GM12872 (cell line): ENCODE data around the gene MRPS22.

Source experiments
- TF ChIP-seq, protein P1 (sequence below): IDR thresholded peaks from 3 replicates; pipeline ENCODE4 v1.5.1; 2011; ENCODE audit warnings: low read depth, mild to moderate bottlenecking, low read length, moderate library complexity; ENCODE audit not compliant: insufficient read depth

Gene MRPS22

DNA sequence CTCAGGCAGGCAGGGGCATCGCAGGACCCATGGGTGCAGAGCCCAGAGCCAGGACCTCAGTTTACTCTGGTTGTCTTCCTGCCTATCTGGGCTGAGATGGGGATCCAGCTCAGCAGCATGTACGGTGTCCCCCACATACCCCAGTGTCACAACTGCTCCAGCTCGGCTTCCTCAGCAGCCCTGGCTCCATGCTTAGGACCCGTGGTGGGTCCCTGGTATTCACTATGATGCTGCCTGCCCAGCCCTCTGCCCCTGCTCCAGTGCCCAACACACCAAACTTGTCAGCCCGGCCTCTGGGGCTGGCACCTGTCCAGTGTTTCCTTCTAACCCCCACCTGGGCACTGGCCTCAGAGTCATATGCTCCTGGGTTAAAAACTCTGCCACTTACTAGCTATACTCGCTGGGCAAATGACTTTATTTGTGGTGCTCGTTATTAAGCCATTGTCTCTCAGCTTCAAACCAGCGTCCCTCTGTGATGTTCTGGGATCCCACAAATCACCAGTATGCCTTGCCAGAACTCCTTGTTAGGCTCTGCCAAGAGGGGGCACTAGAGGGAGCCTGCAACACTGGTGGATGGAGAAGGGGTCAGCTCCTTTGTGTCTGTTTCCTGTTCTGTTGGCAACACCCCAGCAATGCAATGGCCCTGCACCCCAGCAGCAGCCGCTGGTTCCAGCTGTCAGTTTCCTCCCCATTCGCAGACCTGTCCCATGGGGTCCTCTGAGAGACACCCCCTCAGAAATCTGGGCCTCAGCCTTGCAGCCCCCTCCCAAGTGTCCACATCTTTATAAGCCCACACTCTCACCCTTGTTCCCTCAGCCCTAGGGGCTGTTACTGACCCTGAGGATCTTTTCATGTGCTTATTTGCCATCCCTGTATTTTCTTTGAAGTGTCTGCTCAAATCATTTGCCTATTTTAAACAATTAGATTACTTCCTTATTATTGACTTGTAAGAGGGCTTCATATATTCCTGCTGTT lies 24.1 kb upstream of the MRPS22 start:
- TF ChIP-seq, protein P1, sequence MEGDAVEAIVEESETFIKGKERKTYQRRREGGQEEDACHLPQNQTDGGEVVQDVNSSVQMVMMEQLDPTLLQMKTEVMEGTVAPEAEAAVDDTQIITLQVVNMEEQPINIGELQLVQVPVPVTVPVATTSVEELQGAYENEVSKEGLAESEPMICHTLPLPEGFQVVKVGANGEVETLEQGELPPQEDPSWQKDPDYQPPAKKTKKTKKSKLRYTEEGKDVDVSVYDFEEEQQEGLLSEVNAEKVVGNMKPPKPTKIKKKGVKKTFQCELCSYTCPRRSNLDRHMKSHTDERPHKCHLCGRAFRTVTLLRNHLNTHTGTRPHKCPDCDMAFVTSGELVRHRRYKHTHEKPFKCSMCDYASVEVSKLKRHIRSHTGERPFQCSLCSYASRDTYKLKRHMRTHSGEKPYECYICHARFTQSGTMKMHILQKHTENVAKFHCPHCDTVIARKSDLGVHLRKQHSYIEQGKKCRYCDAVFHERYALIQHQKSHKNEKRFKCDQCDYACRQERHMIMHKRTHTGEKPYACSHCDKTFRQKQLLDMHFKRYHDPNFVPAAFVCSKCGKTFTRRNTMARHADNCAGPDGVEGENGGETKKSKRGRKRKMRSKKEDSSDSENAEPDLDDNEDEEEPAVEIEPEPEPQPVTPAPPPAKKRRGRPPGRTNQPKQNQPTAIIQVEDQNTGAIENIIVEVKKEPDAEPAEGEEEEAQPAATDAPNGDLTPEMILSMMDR = peak; percentile 61

DNA sequence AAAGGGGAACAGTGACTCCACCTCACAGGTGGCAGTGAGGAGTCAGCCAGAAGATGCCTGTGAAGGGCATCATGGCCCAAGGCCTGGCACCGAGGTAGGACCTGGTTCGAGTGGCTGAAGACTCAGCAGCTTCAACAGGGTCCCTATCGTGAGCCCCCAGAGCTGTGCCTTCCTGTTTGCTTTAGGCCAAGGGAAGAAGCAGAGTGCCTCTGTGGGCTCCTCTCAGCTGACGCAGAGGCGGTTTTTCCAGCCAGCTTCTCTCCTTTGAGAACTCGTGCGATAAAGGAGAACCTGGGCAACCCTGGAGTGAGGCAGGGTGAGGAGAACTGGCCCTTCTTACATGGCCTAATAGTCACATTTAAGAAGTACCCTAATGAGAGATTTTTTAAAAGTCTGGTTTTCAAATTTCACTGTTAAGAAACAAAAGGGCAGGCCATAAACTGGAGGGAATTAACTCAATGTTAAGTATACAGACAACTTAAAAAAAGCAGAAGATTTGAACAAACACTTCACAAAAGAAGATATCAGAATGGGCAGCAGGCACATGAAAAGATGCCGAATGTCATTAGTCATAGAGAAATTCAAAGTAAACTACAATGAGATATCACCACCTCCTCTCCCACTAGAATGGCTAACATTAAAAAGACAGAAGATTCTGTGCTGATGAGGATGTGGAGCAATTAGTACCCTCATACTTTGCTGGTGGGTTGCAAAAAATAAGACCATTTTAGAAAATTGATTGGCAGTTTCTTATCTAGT lies 23.1 kb upstream of the MRPS22 start:
- TF ChIP-seq, protein P1 = no peak

DNA sequence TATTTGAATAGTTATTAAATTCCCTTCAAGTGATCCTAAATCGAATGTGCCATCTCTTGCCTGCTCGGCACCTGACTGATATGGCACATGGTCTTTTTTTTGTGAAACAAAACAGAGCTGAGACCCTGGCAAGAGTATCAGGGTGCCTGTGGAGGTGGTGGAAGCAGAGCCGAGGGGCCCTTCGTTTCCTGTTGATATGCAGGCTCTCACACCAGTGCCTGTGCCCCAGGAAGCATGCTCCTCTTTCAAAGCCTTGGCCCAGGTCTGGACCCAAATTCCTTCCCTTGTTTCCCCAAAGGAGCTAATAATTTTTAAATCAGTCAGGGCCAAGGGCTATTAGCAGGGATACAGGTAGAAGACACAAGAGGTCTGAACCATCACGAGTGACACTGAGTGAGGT lies 21.5 kb upstream of the MRPS22 start:
- TF ChIP-seq, protein P1 = no peak

DNA sequence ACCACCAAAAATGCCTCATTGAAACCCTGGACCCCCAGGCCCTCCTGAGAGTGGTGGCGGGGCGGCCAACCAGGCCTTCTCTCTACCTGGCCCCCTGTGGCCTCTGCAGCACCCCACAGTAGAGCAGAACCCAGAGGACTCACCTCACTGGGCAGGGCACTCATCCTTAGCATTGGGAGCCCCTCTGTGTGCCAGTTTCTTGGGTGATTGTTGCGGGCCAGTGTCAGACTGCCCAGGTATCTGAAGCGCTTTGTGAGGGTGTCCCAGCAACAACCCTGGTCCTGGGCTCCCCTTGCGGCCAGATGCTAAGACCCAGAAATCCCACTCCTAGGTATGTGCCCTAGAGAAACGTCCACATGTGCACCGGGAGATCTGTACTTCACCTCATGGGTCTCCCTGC lies 20.7 kb upstream of the MRPS22 start:
- TF ChIP-seq, protein P1 = no peak

DNA sequence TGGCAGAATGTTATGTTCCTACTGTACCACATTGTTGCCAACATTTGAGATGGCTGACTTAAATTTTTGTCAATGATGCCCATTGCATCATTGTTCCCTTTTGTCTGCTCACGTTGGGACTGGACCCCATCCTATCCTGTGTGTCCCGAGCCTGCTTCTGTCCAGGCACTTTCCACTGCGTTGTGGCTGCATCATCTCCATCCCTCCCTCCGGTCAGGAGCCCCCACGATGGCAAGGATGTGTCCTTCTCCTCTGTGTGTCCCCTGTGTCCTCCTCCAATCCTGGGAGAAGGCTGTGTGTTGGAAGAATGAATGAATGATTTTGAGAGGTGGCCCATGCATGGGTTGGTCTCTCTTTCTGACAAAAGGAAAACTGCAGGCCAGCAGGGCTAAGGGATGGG lies 19.4 kb upstream of the MRPS22 start:
- TF ChIP-seq, protein P1 = no peak

DNA sequence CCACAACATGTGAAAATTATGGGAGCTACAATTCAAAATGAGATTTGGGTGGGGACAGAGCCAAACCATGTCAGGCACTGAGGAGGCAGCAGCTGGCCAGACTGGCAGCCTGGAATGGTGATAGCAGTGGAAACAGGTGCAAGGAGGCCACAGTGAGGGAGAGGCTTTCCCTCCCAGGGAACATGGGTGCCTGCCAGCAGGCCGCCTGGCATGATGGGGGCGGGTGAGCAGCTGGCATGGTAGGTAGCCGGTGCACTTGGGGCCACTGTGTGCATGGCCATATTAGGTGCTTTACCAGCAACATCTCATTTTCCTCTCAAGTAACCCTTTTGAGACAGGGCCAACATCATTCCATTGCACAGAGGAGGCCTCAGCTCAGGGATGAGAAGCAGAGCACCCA lies 18.3 kb upstream of the MRPS22 start:
- TF ChIP-seq, protein P1 = no peak

DNA sequence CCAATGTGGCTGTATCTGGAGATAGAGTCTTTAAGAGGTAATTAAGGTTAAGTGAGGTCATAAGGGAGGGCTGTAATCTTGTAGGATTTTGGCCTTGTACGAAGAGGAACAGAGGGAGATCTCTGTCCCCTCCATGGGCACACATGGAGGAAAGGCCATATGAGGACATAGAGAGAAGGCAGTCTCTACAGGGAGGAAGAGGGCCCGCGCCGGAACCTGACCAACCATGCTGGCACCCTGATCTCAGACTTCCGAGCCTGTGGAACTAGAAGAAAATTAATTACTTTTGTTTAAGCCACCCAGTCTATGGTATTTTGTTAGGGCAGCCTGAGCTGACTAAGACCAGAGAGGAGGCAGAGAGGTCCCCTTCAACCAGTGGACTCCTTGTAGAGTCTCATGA lies 17.7 kb upstream of the MRPS22 start:
- TF ChIP-seq, protein P1 = no peak
